GM12878 (cell line): ENCODE measurements around the gene EIF4E. TPM values are rescaled to one million over a fixed set of nuclear protein-coding genes. Genes with fewer than 3 reads are reported as not detected.
A peak's percentile ranks its signal among the peaks of the same experiment; 100 is the strongest.

Experiments
- ATF7 ChIP-seq: fragments of 450-650 bp; IDR thresholded peaks from 2 replicates; pipeline ENCODE4 v1.6.1; 2016; ENCODE audit warnings: low read depth, mild to moderate bottlenecking
- BCL3 ChIP-seq: IDR thresholded peaks from 2 replicates; pipeline ENCODE4 v1.6.1; 2011; ENCODE audit warnings: borderline replicate concordance, low read depth, mild to moderate bottlenecking, moderate library complexity, low read length; ENCODE audit not compliant: insufficient read depth, poor library complexity, severe bottlenecking
- CHD4 ChIP-seq: fragments of 200-600 bp; sonication (generic); IDR thresholded peaks from 2 replicates; pipeline ENCODE4 v1.6.1; 2016; ENCODE audit warnings: mild to moderate bottlenecking
- CREB1 ChIP-seq: IDR thresholded peaks from 2 replicates; pipeline ENCODE4 v1.6.1; 2012; ENCODE audit warnings: low read depth, mild to moderate bottlenecking, inconsistent platforms
- EP300 ChIP-seq, 2 experiments: fragments of 150-350 bp in 1 of 2; IDR thresholded peaks; 2 replicates each; pipeline ENCODE4 v1.6.1; 2011 to 2012; ENCODE audit warnings: low read depth in 2 of 2, low read length in 2 of 2, borderline replicate concordance in 1 of 2, improper control_type of control experiment in 1 of 2, inconsistent platforms in 1 of 2; ENCODE audit not compliant: control insufficient read depth in 1 of 2
- FOXK2 ChIP-seq: fragments of 450-650 bp; IDR thresholded peaks from 2 replicates; pipeline ENCODE4 v1.6.1; 2017; ENCODE audit warnings: mild to moderate bottlenecking, moderate library complexity
- IRF3 ChIP-seq: fragments of 450-650 bp; IDR thresholded peaks from 2 replicates; pipeline ENCODE4 v1.6.1; 2014; ENCODE audit warnings: mild to moderate bottlenecking
- MAX ChIP-seq: IDR thresholded peaks from 2 replicates; pipeline ENCODE4 v1.6.1; 2012; ENCODE audit warnings: low read depth, low read length, improper control_type of control experiment
- MEF2B ChIP-seq: fragments of 450-650 bp; IDR thresholded peaks from 2 replicates; pipeline ENCODE4 v1.6.1; 2018; ENCODE audit warnings: mild to moderate bottlenecking, moderate library complexity; ENCODE audit not compliant: partially characterized antibody, poor library complexity, severe bottlenecking
- MYC ChIP-seq: IDR thresholded peaks from 2 replicates; pipeline ENCODE4 v1.6.1; 2011; ENCODE audit warnings: mild to moderate bottlenecking, low read length, moderate library complexity, inconsistent platforms; ENCODE audit not compliant: insufficient read depth, insufficient replicate concordance, insufficient read length, severe bottlenecking
- NR2C1 ChIP-seq: fragments of 450-650 bp; IDR thresholded peaks from 2 replicates; pipeline ENCODE4 v1.6.1; 2017; ENCODE audit warnings: antibody characterized with exemption, mild to moderate bottlenecking, moderate library complexity
- NR2F1 ChIP-seq: fragments of 450-650 bp; conservative IDR thresholded peaks from 2 replicates; pipeline ENCODE4 v1.6.1; 2017; ENCODE audit warnings: mild to moderate bottlenecking
- PAX8 ChIP-seq: fragments of 450-650 bp; IDR thresholded peaks from 2 replicates; pipeline ENCODE4 v1.6.1; 2017; ENCODE audit warnings: mild to moderate bottlenecking, moderate library complexity
- PKNOX1 ChIP-seq: fragments of 450-650 bp; IDR thresholded peaks from 2 replicates; pipeline ENCODE4 v1.6.1; 2016; ENCODE audit warnings: mild to moderate bottlenecking
- RUNX3 ChIP-seq: IDR thresholded peaks from 2 replicates; pipeline ENCODE4 v1.6.1; 2012; ENCODE audit warnings: low read length, inconsistent platforms
- SIX5 ChIP-seq: IDR thresholded peaks from 2 replicates; pipeline ENCODE4 v1.6.1; 2011; ENCODE audit warnings: mild to moderate bottlenecking, low read depth, low read length, moderate library complexity; ENCODE audit not compliant: severe bottlenecking
- SREBF2 ChIP-seq: IDR thresholded peaks from 2 replicates; pipeline ENCODE4 v1.6.1; 2012; ENCODE audit warnings: mild to moderate bottlenecking, low read length
- SUPT20H ChIP-seq: IDR thresholded peaks from 2 replicates; pipeline ENCODE4 v1.6.1; 2011; ENCODE audit warnings: low read depth, mild to moderate bottlenecking, low read length, moderate library complexity, borderline replicate concordance; ENCODE audit not compliant: control insufficient read depth
- YY1 ChIP-seq: IDR thresholded peaks from 2 replicates; pipeline ENCODE4 v1.6.1; 2011; ENCODE audit warnings: low read depth, mild to moderate bottlenecking, low read length
- ZNF687 ChIP-seq: fragments of 450-650 bp; IDR thresholded peaks from 2 replicates; pipeline ENCODE4 v1.6.1; 2017; ENCODE audit warnings: mild to moderate bottlenecking, moderate library complexity
- polyA plus RNA-seq, 11 experiments: library from polyadenylated mRNA; depleted of rRNA in 4 of 11; unstranded in 6 of 11; stranded (reverse) in 5 of 11; fragments of >200 nt; fragmentation: Nextera tagmentation in 4 of 11; fragmentation: Illumina TruSeq in 1 of 11; extraction: Ambion mirVana in 4 of 11; extraction: Trizol in 1 of 11; gene quantifications; 1 replicate in 1 of 11; 2 replicates in 10 of 11; pipeline versions ENCODE4 v1.2.1 to v1.2.3, GENCODE V29; 2011 to 2016; ENCODE audit warnings: inconsistent platforms in 2 of 11, missing spikeins in 2 of 11, low read depth in 1 of 11
- total RNA-seq, 4 experiments: library from RNA; depleted of rRNA in 3 of 4; stranded (reverse); fragments of >200 nt in 3 of 4; fragmentation: Illumina TruSeq in 1 of 4; extraction: Trizol in 1 of 4; gene quantifications; 2 replicates each; pipeline versions ENCODE4 v1.2.1 to v1.2.3, GENCODE V29; 2013 to 2021

Gene EIF4E
- total and polyA plus RNA-seq, 10 of the 15 experiments (the other 5 are each of a cell fraction or from before 2014, with no cell fraction given), result 104 to 372 (median 163) TPM

- TF ChIP-seq BCL3 (no peak), SIX5 (peak; percentile 80), SREBF2 (no peak), EP300 (IDR thresholded peaks at IDR 0.05; ENCODE audit: borderline replicate concordance in 1 of 2, control insufficient read depth in 1 of 2, low read depth in 2 of 2, low read length in 2 of 2) (0 out of 4 replicates have a peak, but pooled peaks of 1 of the 2 experiments have one; percentile 10), NR2F1 (no peak; the same call in 1 of the 2 replicates), PAX8 (no peak), IRF3 (no peak; the same call in 1 of the 2 replicates), RUNX3 (peak; percentile 56), ZNF687 (peak; percentile 15; the same call in 1 of the 2 replicates), FOXK2 (no peak), SUPT20H (no peak), NR2C1 (peak; percentile 71), MEF2B (peak; percentile 48), ATF7 (no peak), PKNOX1 (no peak), MYC (peak; percentile 91), CREB1 (no peak; the same call in 1 of the 2 replicates), MAX (peak; percentile 88; the same call in 1 of the 2 replicates), YY1 (peak; percentile 96), CHD4 (no peak)
Measured at GRCh38 chr4:98928505-98929340, at the start of gene EIF4E (continued).
